ENCODE data around the gene RBM47. TPM values are rescaled to one million over a fixed set of nuclear protein-coding genes. Genes with fewer than 3 reads are reported as not detected.

The RBM47 gene
- total RNA-seq (2014; rRNA removed; shearing (Covaris generic); ENCODE audit: low replicate concordance) = 45.5 and 54.3 TPM in 2 replicates

DNA sequence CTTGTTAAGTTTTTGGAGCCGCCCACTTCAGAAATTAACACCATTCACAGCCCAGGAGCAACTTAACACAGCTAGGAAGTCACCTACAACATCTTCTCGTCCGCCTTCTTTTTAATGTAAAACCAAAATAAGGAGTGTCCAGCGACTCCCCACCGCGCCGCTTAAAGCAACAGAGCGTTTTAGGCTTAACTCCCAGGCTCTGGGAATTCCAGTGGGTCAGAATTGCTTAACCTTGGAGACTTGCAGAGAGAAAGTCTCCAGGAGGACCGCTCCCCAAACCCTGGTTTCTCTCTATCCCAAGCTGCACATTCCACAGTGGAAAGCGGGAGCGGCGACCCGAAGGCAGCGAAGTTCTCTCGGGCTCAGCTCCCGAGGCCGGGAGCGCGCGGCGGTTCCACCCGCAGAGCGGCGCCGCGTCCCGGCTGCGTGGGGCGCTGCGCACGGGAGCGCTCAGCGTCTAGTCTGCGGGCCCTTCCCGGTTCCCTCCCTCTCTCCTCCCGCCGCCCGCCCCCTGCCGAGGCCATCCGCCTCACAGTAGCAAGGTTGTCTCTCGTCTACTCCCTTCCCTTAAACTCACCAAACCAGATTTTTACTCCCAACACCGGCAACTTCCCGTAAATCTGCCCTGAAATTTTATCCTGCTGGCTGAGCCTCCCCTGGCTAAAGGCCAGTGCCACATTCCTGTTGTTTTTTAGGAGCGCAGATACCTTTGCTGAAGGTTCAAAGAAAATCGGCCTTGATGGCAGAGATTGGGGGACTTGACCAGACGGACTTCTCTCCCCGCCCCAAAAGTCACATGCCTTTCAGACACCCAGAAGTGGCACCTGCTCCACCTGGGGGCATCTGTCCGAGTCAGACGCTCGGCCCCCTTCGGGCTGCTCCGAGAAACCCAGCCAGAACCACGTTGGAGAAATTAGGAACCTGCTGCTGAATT lies at the start of gene RBM47:
TSS of gene RBM47 (minus strand) at position 464 of the 934 bp plus-strand sequence. CDS start 190,971 bp downstream, outside the sequence.
- in situ Hi-C loops (cut with HindIII; ENCODE audit: low pct_unique_long_range_greater_than_20kb, low sequenced_read_pairs) = no loop called here
- DNase-seq (ENCODE audit: low read depth) = peak; percentile 80

DNA sequence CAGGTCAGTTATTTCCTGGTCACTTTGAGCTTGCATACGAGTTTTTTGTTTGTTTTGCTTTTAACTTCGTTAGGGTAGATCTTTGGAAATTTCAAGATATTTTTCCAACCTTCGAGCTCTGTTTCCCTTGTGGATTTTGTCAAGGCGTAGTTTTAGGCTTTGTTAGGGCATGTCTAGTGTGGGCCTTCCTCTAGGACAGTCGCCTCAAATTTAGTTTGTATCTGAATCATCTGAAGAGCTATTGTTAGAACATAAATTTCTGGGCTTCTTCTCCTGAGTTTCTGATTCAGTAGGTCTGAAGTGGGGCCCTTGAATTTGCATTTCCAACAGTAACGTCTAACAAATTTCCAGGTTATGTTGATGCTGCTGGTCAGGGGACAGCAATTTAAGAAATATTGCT lies 48.8 kb upstream of the RBM47 start:
- DNase-seq (ENCODE audit: low read depth) = no peak
- in situ Hi-C loops (cut with HindIII; ENCODE audit: low pct_unique_long_range_greater_than_20kb, low sequenced_read_pairs) = no loop called here

DNA sequence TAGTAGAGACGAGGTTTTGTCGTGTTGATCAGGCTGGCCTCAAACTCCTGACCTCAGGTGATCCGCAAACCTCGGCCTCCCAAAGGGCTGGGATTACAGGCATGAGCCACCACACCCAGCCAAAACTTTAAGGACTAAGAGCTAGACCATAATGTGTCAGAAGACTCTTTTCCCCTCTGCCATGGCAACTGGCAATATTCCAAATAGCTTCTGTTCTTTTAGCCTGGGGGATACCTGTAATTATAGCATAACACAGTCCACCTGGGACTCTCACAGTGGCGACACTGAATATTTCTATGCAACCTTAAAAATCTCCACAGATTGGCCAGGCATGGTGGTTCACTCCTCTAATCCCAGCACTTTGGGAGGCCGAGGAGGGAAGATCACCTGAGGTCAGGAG lies 45.5 kb upstream of the RBM47 start:
- in situ Hi-C loops (cut with HindIII; ENCODE audit: low pct_unique_long_range_greater_than_20kb, low sequenced_read_pairs) = no loop called here
- peak; percentile 6 for DNase-seq (ENCODE audit: low read depth)

DNA sequence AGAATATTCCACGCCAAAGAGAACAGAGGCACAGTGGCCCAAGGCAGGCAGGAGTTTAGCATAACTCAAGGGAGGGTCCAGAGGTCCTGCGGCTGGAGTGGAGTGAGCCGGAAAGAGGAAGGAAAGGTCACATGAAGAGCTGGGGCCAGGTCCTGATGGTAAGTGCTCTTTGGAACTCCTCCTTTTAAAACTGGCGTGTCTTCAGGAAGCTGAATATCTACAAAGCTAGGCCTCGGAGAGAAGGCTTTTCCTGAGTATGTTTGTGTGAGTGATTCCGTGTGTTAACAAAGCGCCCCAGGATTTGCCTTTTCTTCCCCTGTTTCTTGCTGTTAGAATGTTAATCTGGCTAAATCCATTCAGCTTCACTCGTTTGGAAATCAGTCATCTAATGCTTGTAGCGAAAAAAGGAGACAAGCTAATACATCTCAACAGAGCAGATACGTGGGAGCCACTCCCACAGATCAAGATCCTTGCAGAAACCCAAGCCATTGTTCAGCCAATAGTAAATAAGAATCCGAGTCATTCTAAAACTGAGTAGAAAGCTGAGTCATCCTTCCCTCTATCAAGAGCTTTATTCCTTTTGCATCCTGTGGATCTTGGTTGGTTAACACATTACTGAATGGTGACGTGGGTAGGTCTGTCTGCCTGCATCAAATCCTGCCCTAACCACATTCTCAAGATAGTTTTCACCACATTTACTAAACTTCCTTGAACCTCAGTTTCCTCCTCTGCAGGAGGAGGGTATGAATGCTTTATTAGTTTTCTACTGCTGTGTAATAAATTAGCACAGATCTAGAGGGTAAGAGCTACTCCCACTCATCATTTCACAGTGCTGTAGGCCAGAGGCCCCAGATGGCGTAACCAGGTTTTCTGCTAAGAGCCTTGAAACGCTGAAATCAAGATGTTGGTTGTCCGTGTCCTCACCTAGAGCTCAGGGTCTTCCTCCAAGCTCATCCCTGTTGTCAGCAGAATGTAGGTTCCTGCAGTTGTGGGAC lies 43.2 kb upstream of the RBM47 start:
- in situ Hi-C loops (cut with HindIII; ENCODE audit: low pct_unique_long_range_greater_than_20kb, low sequenced_read_pairs) = no loop called here
- peak; percentile 97 for DNase-seq (ENCODE audit: low read depth)

DNA sequence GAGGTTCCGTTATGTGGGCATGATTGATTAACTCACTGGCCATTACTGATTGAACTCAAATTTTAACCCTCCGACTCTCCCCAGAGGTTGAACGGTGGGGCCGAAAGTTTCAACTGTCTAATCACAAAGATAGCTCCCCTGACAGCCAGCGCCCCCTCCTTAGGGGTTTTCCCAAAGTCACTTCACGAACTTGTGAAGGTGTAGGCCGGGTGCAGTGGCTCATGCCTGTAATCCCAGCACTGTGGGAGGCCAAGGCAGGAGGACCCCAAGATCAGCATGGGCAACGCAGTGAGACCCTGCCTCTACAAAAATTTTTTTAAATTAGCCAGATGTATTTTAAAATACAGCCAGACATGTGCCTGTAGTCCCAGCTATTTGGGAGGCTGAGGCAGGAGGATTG lies 39.8 kb upstream of the RBM47 start:
- in situ Hi-C loops (cut with HindIII; ENCODE audit: low pct_unique_long_range_greater_than_20kb, low sequenced_read_pairs) = no loop called here
- no peak for DNase-seq (ENCODE audit: low read depth)

DNA sequence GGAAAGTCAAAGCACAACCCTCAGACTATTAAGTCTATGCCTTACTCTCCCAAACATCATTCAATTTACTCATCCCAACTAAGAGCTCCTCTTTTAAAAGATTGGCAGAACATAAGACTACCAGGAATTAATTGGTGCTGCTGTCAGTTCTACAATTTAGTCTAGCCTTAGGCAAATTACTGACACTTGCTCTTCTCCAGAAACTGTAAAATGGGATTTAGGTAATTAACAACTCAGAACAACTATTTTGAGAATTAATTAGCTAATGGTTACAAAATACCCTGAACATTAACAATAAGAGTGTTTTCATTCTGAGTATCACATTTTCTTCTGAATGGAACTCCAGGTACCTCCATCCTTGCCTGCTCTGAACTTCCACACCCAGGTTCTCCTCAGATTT lies 36.2 kb upstream of the RBM47 start:
- in situ Hi-C loops (cut with HindIII; ENCODE audit: low pct_unique_long_range_greater_than_20kb, low sequenced_read_pairs) = no loop called here
- no peak for DNase-seq (ENCODE audit: low read depth)

DNA sequence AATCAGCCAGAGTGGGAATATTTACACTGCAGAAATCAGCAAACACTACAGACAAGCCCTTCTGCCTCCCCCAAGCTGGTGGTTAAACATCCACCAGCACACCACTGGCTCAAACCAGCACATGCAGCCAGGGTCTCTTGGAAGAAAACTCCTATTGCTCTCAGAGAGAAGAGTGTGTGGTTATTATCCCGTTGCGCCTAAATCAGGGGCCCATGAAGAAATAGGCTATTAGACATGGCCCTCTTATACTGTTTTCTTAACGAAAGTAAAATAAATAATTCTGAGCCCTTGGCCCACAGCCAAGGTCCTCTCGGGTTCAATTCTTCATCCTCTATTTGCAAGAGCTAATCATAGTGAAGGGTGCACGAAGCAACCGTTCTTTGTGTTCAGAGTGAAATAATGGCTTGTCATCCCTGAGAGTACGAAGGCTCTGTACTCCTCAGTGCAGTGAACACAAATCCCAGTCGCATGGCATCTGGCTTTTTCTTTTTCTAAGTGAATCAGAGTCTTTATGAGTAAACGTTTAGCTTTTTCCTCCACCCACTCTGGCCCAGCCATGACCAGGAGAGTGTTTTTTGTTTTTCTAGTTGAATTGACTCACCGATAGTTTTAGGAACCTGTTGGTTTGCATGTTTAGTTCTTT lies 33.4 kb upstream of the RBM47 start:
- peak; percentile 88 for DNase-seq (ENCODE audit: low read depth)
- in situ Hi-C loops (cut with HindIII; ENCODE audit: low pct_unique_long_range_greater_than_20kb, low sequenced_read_pairs) = no loop called here

DNA sequence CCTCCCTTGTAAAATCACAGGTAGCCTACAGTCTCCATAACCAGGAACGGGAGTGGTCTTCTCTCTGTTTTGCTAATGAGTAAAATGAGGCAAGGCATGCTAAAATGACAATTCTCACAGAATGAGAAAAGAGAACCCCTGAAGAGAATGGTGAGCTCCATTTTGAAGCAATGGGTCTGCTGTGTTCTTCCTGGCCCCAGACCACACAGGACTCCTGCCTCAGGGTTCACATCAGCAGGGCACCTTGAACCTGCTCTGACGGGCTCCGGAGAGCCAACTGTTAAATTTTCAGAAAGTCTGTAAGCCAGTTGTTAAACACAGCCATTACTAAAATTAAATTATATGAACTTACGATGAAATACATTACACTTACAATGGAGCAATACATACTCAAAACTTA lies 32.1 kb upstream of the RBM47 start:
- in situ Hi-C loops (cut with HindIII; ENCODE audit: low pct_unique_long_range_greater_than_20kb, low sequenced_read_pairs) = no loop called here
- no peak for DNase-seq (ENCODE audit: low read depth)

DNA sequence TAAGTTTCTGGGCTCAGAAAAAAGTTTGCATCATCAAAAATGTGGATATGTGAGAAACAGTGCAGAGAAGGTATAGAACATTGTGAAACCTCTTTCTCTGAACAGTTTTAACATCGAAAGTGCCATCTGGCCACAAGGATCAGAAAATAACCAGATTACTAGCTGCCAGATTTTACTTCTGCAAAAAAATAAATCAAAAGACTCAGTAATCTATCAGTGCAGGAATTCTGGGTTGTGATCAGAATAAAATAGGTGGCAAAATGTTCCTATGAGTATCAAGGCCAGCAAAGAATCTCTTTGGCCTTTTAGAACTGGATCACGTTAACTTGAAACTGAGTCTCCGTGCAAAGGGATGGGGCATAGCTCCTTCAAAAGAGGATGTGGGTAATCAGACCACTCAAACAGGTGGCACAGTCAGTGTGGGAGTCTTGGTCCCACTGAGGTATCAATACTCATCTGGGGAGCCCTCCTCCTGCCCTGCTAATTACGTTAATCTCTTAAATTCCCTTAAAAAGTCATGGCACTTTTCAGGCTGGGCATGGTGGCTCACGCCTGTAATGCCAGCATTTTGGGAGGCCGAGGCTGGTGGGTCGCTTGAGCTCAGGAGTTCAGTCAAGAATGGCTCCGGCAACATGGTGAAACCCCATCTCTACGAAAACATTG lies 26.7 kb upstream of the RBM47 start:
- no peak for DNase-seq (ENCODE audit: low read depth)
- in situ Hi-C loops (cut with HindIII; ENCODE audit: low pct_unique_long_range_greater_than_20kb, low sequenced_read_pairs) = no loop called here

DNA sequence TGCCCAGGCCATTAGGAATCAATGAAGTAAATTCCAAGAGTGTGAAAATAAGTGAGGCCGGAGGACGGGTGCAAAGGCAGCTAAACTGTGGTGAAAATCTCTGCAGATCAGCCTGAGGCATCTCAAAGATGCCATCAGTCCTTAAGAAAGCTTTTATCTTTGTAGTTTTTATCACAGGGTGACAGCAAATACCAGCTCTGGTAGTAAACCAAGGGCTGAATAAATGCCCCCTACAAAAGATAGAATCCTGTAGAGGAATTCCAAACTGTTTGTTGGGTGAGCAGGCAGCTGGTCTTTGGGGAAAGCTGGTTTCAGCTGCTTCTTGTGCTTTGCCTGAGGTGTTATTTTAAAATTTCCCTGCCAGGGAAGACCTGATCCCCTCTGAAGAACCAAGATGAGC lies 21.6 kb upstream of the RBM47 start:
- in situ Hi-C loops (cut with HindIII; ENCODE audit: low pct_unique_long_range_greater_than_20kb, low sequenced_read_pairs) = no loop called here
- no peak for DNase-seq (ENCODE audit: low read depth)

DNA sequence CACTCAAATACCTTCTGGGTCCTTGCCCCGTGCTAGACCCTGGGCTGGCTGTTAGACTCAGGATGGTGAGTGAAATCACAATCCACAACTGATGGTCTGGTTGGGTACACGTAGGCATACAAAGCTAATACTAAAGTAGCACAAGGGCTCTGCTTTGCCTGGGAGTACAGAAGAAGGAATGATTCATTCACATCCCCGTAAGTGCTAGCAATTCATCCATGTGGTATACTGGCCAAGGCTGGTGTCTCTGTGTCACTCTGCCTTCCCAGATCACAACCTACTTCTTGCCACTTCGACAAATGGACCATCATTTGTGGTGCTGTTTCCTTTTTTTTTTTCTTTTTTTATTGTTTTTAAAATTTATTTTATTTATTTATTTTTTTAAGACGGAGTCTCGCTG lies 19.7 kb upstream of the RBM47 start:
- DNase-seq (ENCODE audit: low read depth) = no peak
- in situ Hi-C loops (cut with HindIII; ENCODE audit: low pct_unique_long_range_greater_than_20kb, low sequenced_read_pairs) = no loop called here

DNA sequence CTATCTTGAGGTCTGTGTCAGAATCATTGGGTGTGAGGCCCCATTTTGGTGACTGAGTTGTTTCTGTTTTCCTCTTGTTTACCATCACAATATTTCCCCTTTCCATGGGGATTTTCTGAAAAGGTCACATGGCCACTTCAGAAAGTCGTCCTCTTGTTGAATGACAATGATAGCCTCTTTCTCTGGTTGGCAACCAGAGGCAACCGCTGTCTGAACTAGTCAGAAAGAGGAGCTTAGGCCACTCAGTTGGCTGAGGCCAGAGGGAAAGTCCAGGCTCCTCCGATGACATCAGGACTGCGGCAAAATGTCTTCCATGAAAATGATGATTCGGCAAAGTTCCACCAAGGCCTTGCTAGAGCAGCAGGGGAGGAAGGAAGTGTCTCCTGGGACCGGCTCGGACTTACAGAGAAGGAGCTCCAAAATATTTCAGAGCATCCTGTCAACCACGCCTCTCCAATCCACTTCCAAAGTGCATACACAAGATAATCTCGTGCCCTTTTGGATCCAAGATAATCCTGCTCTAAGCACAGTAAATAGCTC lies 19.1 kb upstream of the RBM47 start:
- in situ Hi-C loops (cut with HindIII; ENCODE audit: low pct_unique_long_range_greater_than_20kb, low sequenced_read_pairs) = no loop called here
- DNase-seq (ENCODE audit: low read depth) = no peak

DNA sequence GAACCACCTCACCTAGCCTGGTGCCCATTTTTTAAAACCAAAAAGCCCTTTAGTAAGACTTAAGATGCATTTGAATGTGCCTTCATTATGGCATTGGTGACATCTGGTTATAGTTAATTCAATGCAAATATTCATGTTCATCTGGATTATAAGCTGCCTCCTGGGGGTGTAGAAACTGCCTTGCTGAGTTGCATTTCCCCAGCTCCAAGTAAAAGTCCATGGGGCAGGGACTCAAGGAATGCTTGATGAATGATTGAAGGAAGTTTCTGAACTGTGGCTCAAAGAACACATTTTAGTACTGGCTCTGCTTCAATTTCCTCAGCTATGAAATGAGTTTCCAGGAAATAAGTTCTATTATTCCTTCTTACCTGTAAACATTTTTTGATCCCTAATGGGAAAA lies 18.5 kb upstream of the RBM47 start:
- DNase-seq (ENCODE audit: low read depth) = no peak
- in situ Hi-C loops (cut with HindIII; ENCODE audit: low pct_unique_long_range_greater_than_20kb, low sequenced_read_pairs) = no loop called here

DNA sequence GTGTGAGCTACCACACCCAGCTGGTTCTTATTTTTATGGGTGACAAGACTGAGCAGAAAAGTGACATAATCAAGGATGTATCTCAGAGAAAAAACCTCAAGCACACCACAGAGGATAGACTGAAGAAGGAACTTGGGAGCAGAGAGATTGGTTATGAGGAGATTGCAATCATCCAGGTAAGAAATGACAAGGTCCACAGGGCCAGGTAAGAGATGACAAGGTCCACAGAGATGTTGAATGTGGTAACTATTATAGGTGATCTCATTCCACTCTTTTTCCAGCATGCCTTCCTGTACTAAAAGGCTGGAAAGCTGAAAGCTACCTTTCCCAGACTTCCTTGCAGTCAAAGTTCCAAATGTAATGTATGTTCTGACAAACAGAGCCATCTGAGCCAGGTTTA lies 15.9 kb upstream of the RBM47 start:
- in situ Hi-C loops (cut with HindIII; ENCODE audit: low pct_unique_long_range_greater_than_20kb, low sequenced_read_pairs) = no loop called here
- no peak for DNase-seq (ENCODE audit: low read depth)

DNA sequence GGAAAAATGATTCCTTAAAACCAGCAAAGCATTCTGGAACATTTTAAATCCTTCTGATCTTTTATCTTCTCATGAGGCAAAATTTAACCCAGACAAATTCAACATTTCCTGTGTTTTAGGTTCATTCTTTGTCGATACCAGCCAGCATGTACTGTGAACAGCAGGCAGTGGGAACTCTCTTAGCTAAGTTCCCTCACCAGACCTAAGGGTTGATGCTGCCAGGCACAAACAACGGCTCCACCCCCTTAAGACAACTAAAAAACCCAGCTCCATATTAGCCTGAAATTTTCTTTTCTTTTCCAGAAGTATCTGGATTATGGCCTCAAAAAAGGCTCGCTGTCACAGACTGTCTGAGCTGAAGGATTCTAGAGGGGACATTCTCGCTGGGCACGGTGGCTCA lies 2.4 kb upstream of the RBM47 start:
- no peak for DNase-seq (ENCODE audit: low read depth)
- in situ Hi-C loops (cut with HindIII; ENCODE audit: low pct_unique_long_range_greater_than_20kb, low sequenced_read_pairs) = no loop called here

DNA sequence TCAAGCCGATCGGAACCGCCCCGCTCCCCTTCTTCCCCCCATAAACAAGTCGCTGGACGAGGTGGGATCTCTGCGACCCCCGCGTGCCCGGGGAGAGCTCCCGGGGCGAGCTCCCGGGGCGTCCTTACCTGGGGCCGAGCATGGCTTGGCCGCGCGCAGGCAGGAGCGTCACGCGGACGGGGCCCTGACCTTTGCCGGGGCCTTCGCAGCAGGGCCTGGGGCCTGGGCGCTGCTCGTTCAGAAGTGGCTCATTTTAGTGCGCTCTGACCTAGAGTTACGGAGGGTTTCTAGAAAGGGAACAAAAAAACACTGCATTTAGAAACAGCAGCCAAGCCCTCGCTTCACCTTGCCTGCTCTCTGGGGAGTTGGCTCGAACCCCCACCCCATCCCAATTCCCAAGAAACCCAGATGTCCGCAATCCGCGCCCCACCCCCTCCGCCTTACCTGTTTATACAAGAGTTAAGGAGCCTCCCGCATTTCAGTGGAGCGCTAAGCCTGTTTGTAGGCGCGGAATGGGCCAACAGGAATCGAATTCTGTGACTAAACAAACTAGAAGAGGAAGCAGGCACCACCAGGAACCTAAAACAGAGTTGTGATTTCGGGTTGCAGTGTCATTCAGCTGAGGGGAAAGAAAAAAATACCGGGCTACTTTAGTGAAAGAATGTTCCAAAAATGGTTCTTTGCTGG lies 814 bp upstream of the RBM47 start:
- in situ Hi-C loops (cut with HindIII; ENCODE audit: low pct_unique_long_range_greater_than_20kb, low sequenced_read_pairs) = no loop called here
- DNase-seq (ENCODE audit: low read depth) = peak; percentile 75

DNA sequence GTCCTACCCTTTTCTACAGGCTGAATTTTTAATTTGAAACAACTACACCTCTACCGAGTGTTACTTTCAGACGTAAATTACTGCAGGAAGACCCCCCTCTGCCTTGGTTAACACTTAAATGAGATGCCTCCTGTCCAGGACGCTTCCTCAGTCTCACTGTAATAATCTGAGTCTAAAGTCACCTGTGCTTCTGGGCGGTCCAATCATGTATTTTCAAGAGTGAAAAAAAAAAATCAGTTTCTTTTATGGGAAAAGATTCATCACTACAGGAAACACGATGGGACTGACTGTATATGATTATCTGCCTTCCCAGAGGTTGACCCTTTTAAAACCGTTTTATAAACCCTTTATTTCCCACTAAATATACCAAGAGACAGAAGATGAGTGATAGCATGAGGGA lies 776 bp downstream of the RBM47 start:
- in situ Hi-C loops (cut with HindIII; ENCODE audit: low pct_unique_long_range_greater_than_20kb, low sequenced_read_pairs) = no loop called here
- DNase-seq (ENCODE audit: low read depth) = peak; percentile 52

All from Caki2 (cell line).